Endothelial cell (in vitro differentiated cells): ENCODE data around the gene POU5F1. TPM values are rescaled to one million over a fixed set of nuclear protein-coding genes. Genes with fewer than 3 reads are reported as not detected.

Experiments
- DNase-seq: peaks from one replicate; pipeline ENCODE4 v3.0.0; 2021; ENCODE audit warnings: low spot score
- H3K27ac Mint-ChIP-seq: one replicate; pipeline ENCODE4 v1.8.0; 2021; ENCODE audit warnings: mixed read lengths, inconsistent platforms; ENCODE audit not compliant: unreplicated experiment
- H3K27me3 Mint-ChIP-seq: one replicate; pipeline ENCODE4 v1.8.0; 2021; ENCODE audit warnings: mild to moderate bottlenecking, moderate library complexity, mixed read lengths, inconsistent platforms; ENCODE audit not compliant: unreplicated experiment
- H3K36me3 Mint-ChIP-seq: one replicate; pipeline ENCODE4 v1.8.0; 2021; ENCODE audit warnings: mild to moderate bottlenecking, low read depth, mixed read lengths, inconsistent platforms; ENCODE audit not compliant: unreplicated experiment
- H3K4me1 Mint-ChIP-seq: one replicate; pipeline ENCODE4 v1.8.0; 2021; ENCODE audit warnings: mild to moderate bottlenecking, mixed read lengths, inconsistent platforms; ENCODE audit not compliant: unreplicated experiment
- H3K4me3 Mint-ChIP-seq: one replicate; pipeline ENCODE4 v1.8.0; 2021; ENCODE audit warnings: mild to moderate bottlenecking, mixed read lengths, inconsistent platforms; ENCODE audit not compliant: unreplicated experiment
- H3K9me3 Mint-ChIP-seq: one replicate; pipeline ENCODE4 v1.8.0; 2021; ENCODE audit warnings: mixed read lengths, inconsistent platforms; ENCODE audit not compliant: unreplicated experiment
- CTCF ChIP-seq: fragments of 200-600 bp; sonication (generic); IDR thresholded peaks from one replicate; pipeline ENCODE4 v1.5.0; 2021; ENCODE audit warnings: antibody characterized with exemption; ENCODE audit not compliant: unreplicated experiment
- total RNA-seq: library from RNA; stranded (reverse); fragmentation: NEBNext Ultra II Directional; extraction: Animal tissue kit (Norgen Biotek cat#: 25700); gene quantifications from one replicate; pipeline ENCODE4 v1.2.1, GENCODE V29; 2021; ENCODE audit not compliant: unreplicated experiment

POU5F1 gene
- total RNA-seq, 1 donor from 2014 or later: 88.7 TPM

- H3K4me3 Mint-ChIP-seq: no peak overlapping the region
- DNase-seq: no peak
- no peak overlapping the region for H3K27ac Mint-ChIP-seq
- no peaks in the 10 kb centered on the region for H3K9me3 Mint-ChIP-seq
- H3K36me3 Mint-ChIP-seq: no peaks in the 10 kb centered on the region
- no peak for TF ChIP-seq CTCF
- H3K27me3 Mint-ChIP-seq: peaks cover 6% of the 10 kb centered on the region
- H3K4me1 Mint-ChIP-seq: peaks cover 10% of the 10 kb centered on the region
Observed at GRCh38 chr6:31121131-31121790, 49.2 kb downstream of the POU5F1 start.

GRCh38 chr6:31120151-31120915, 50.1 kb downstream of the POU5F1 start, which contains the start of gene CDSN:
TSS of gene CDSN (minus strand) at chr6:31120446. CDS start at chr6:31120419, 27 bp downstream.
- H3K27ac Mint-ChIP-seq: no peak within 1 kb of the TSS
- TF ChIP-seq CTCF: no peak
- H3K4me3 Mint-ChIP-seq: no peak within 1 kb of the TSS
- no peaks in the 10 kb centered on the region for H3K36me3 Mint-ChIP-seq
- peaks cover 7% of the 10 kb centered on the region for H3K4me1 Mint-ChIP-seq
- peaks cover 11% of the 10 kb centered on the region for H3K27me3 Mint-ChIP-seq
- H3K9me3 Mint-ChIP-seq: no peaks in the 10 kb centered on the region
- DNase-seq: no peak

GRCh38 chr6:31118178-31118577, 52.3 kb downstream of the POU5F1 start:
- DNase-seq: no peak
- TF ChIP-seq CTCF: no peak
- Mint-ChIP-seq H3K27ac (peak overlapping the region; percentile 72), H3K9me3 (no peaks in the 10 kb centered on the region), H3K4me1 (peaks cover 12% of the 10 kb centered on the region), H3K27me3 (peaks cover 13% of the 10 kb centered on the region), H3K36me3 (no peaks in the 10 kb centered on the region), H3K4me3 (no peak overlapping the region)

- peaks cover 15% of the 10 kb centered on the region for H3K27me3 Mint-ChIP-seq
- H3K4me1 Mint-ChIP-seq: peaks cover 12% of the 10 kb centered on the region
- H3K27ac Mint-ChIP-seq: no peak overlapping the region
- no peaks in the 10 kb centered on the region for H3K36me3 Mint-ChIP-seq
- no peak for DNase-seq
- no peaks in the 10 kb centered on the region for H3K9me3 Mint-ChIP-seq
- H3K4me3 Mint-ChIP-seq: no peak overlapping the region
- TF ChIP-seq CTCF: no peak
Observed at GRCh38 chr6:31116661-31117385, 53.7 kb downstream of the POU5F1 start.
